Measurements from ENCODE around the gene DLK2.
A peak's percentile ranks its signal among the peaks of the same experiment; 100 is the strongest.
"Not testable (repeated sequence)": the region's sequence is repeated elsewhere in the genome, so short reads cannot be mapped to it uniquely, and the experiment has no call there.

The DLK2 gene

DNA sequence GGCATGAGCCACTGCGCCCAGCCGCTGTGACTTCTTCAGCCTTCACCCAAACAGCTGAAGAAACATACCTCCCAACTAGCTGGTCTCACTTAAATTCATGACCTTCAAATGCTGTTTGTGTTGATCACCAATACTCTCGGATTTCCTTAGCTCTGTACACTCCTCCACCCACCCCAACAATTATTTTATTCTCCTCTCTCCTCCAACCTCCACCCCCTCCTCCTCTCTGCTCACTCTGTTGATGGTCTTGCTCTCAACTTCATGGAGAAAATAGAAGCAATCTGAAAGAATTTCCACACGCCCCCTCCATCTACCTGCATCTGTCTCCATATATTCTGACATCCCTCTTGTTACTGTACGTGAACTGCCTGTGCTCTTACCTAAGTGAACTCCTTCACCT is 6.6 kb upstream of the DLK2 start:
- ChIA-PET POLR2A (no interaction called here), CTCF (interaction anchor here (0.8 to 2.8 kb wide), 4 partner anchors 9 to 45 kb away, joined by 4 to 10 read pairs (median 6); no protein-coding TSS in a partner anchor)
- H3K4me3 ChIP-seq (ENCODE audit: low read depth, low read length): no peak overlapping the region
- DNase-seq (ENCODE audit: low read depth, low spot score): no peak
- TF ChIP-seq, protein P1, sequence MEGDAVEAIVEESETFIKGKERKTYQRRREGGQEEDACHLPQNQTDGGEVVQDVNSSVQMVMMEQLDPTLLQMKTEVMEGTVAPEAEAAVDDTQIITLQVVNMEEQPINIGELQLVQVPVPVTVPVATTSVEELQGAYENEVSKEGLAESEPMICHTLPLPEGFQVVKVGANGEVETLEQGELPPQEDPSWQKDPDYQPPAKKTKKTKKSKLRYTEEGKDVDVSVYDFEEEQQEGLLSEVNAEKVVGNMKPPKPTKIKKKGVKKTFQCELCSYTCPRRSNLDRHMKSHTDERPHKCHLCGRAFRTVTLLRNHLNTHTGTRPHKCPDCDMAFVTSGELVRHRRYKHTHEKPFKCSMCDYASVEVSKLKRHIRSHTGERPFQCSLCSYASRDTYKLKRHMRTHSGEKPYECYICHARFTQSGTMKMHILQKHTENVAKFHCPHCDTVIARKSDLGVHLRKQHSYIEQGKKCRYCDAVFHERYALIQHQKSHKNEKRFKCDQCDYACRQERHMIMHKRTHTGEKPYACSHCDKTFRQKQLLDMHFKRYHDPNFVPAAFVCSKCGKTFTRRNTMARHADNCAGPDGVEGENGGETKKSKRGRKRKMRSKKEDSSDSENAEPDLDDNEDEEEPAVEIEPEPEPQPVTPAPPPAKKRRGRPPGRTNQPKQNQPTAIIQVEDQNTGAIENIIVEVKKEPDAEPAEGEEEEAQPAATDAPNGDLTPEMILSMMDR (IDR thresholded peaks at IDR 0.05; ENCODE audit: insufficient read depth, low read length, missing control alignments): no peak

DNA sequence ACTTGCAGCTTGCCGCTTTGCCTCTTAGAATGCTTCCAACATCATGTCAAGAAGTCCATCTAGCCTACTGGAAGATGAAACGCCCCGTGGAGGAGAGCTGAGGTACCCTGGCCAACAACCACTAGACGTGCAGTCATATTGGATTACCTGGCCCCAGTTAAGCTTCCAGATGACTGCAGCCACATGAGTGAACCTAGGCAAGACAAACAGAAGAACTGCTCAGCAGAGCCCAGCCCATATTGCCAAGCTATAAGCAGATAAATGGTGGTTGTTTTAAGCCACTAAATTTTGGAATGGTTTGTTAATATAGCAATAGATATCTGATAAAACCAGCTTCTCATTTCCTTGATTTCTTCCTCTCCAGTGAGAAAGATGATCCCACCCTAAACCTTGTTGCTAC is 4.7 kb upstream of the DLK2 start:
- POLR2A ChIA-PET: interaction anchor here (0.7 kb wide), 1 partner anchor 44 kb away, joined by 3 read pairs; no protein-coding TSS in a partner anchor

DNA sequence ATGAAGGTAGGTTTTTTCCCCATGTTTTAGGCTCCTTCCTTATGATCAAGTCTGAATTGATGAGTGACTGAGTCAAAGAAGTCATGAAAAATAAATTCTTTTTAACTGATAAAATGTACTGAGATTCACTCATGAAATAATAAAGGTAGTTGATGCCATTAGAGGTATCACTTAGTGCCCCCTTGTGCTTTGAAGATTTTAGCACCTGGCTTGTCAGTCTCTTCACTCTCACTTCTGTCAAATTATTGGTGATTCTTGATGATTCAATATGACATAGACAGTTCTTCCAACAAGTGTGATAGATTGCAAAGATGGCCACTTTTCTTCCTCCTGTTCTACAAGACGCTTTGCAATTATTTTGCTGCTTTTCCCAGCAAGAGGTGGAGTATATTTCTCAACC is 4.2 kb upstream of the DLK2 start:
- POLR2A ChIA-PET: no interaction called here
- TF ChIP-seq, protein P1 (IDR thresholded peaks at IDR 0.05; ENCODE audit: insufficient read depth, low read length, missing control alignments): no peak
- no peak overlapping the region for H3K4me3 ChIP-seq (ENCODE audit: low read depth, low read length)
- no peak for DNase-seq (ENCODE audit: low read depth, low spot score)
- CTCF ChIA-PET: interaction anchor here (0.9 to 1.3 kb wide), 2 partner anchors 21 to 47 kb away, joined by 3 to 6 read pairs; no protein-coding TSS in a partner anchor

More for the DNA sequence above, 4.7 kb upstream of the DLK2 start:
- CTCF ChIA-PET: interaction anchor here (0.9 to 1.3 kb wide), 2 partner anchors 22 to 46 kb away, joined by 3 to 6 read pairs; no protein-coding TSS in a partner anchor
- DNase-seq (ENCODE audit: low read depth, low spot score): no peak
- no peak overlapping the region for H3K4me3 ChIP-seq (ENCODE audit: low read depth, low read length)
- TF ChIP-seq, protein P1 (IDR thresholded peaks at IDR 0.05; ENCODE audit: insufficient read depth, low read length, missing control alignments): no peak

DNA sequence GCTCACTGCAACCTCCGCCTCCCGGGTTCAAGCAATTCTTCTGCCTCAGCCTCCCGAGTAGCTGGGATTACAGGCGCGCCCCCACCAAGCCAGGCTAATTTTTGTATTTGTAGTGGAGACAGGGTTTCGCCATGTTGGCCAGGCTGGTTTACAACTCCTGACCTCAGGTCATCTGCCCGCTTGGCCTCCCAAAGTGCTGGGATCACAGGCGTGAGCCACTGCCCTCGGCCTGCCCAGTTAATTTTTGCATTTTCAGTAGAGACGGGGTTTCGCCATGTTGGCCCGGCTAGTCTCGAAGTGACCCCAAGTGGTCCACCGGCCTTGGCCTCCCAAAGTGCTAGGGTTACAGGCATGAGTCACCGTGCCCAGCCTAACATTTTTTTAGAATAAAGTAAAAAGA is 2.8 kb upstream of the DLK2 start:
- DNase-seq (ENCODE audit: low read depth, low spot score); POLR2A ChIA-PET; H3K4me3 ChIP-seq (ENCODE audit: low read depth, low read length): not testable (repeated sequence)
- CTCF ChIA-PET: interaction anchor here (6.1 to 6.4 kb wide), 2 partner anchors 36 to 47 kb away, joined by 106 to 169 read pairs; partner anchors contain the start of gene LRRC73

DNA sequence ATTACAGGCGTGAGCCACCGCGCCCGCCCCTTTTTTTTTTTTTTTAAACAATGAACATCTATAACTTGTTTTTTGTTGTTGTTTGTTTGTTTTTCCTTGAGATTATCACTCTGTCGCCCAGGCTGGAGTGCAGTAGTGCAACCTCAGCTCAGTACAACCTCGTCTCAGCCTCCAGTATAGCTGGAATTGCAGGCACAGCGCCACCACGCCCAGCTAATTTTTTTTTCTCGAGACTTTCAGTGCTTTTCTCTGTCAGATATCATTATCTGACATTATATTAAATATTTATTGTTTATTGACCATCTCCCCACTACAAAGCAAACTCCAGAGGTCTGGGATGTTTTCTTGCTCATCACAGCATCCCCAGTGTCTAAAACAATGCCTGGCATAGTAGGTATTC is 2.3 kb upstream of the DLK2 start:
- ChIA-PET POLR2A (interaction anchor here (1.0 kb wide), 1 partner anchor 52 kb away, joined by 3 read pairs; no protein-coding TSS in a partner anchor), CTCF (interaction anchor here (0.6 to 6.4 kb wide), 4 partner anchors 14 to 178 kb away, joined by 3 to 169 read pairs (median 56); partner anchors contain the start of gene LRRC73)
- DNase-seq (ENCODE audit: low read depth, low spot score): no peak
- no peak overlapping the region for H3K4me3 ChIP-seq (ENCODE audit: low read depth, low read length)
- TF ChIP-seq, protein P1 (IDR thresholded peaks at IDR 0.05; ENCODE audit: insufficient read depth, low read length, missing control alignments): no peak

DNA sequence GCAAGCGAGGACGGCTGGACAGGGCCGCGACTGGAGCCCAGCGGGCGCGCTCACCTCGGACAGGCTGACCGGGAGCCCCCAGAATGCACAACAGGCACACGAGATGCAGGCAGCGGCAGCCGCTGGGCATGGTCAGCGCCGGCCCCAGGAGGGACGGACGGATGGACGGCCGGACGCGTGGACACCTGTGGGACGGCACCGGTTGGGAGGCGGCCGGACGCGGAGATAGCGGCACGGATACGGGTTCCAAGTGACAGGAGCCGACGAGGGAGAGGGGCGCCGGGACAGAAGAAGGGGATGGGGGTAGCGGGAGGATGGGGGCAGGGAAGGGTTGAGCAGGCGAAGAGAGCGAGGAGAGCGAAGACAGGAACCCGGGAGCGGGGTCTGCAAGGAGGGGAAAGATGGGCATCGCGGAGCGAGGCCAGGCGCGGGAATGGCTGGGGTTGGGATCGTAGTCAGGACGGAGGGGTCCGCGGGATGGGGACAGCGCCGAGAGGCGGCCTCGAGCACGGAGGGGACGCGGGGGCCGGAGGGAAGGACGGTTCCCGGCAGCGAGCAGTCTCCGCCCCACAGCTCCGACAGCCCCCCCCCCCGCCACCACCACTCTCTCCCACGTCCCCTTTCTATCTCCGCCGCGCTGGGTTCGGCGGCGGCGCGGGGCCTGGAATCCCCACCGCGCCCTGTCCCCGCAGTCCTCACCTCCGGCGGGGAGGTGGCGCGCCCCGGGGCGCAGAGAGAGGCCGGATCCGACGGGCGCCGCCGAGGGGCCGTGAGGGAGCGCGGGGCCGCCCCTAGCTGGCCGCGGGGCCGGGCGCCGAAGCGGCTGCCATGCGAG is 435 bp downstream of the DLK2 start:
- TF ChIP-seq, protein P1 (IDR thresholded peaks at IDR 0.05; ENCODE audit: insufficient read depth, low read length, missing control alignments): no peak
- ChIA-PET POLR2A (interaction anchor here (1.2 kb wide), 1 partner anchor 16 kb away, joined by 4 read pairs; no protein-coding TSS in a partner anchor), CTCF (interaction anchor here (0.8 to 6.4 kb wide), 15 partner anchors 11 to 226 kb away, joined by 3 to 169 read pairs (median 6); partner anchors contain the start of genes DNPH1, LRRC73, POLR1C and TJAP1)

More for the DNA sequence above, 435 bp downstream of the DLK2 start:
- H3K4me3 ChIP-seq (ENCODE audit: low read depth, low read length): peak overlapping the region; percentile 63
- no peak for DNase-seq (ENCODE audit: low read depth, low spot score)

Data from AG04449 (cell line).